Nucleus accumbens (tissue), 56 donors: ENCODE measurements around the gene ANKRD24.
"Not testable (repeated sequence)": the region's sequence is repeated elsewhere in the genome, so short reads cannot be mapped to it uniquely, and the experiment has no call there.

ENCODE experiments used
- DNase-seq, 56 donors: peaks; one replicate each; lab custom pipeline; 2025; lab: John Stamatoyannopoulos, UW

The ANKRD24 gene

DNA sequence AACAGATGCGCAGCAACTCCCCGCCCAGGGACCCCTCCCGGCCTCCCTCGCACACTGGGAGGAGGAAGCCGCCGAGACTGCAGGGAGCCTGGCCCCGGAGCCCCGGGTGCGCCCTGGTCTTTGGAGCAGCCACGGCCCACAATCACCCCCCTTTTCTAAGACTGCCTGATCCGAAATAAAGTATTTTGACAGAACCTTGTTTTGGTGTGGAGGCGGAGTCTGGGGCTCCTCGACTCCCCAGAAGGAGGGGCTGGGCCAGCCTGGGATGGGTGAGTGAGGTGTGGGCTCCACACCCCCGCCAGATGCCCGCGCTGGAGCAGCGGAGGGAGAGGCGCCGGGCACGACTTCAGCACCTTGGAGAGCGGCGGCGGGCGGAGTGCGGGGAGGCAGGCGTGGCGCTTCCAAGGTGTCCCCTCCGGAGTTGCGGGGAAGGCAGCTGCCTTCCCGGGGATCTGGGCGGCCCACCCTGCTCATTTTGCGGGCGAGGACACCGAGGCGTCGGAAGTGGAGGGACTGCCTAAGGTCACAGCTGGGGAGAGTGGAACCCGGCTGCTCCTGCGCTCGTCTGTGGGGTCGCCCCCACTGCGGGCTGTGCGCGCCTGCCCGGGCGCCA is 9.5 kb upstream of the ANKRD24 start:
- peak in 6 of 56 donors; percentile 1 to 13 (median 8) for DNase-seq

DNA sequence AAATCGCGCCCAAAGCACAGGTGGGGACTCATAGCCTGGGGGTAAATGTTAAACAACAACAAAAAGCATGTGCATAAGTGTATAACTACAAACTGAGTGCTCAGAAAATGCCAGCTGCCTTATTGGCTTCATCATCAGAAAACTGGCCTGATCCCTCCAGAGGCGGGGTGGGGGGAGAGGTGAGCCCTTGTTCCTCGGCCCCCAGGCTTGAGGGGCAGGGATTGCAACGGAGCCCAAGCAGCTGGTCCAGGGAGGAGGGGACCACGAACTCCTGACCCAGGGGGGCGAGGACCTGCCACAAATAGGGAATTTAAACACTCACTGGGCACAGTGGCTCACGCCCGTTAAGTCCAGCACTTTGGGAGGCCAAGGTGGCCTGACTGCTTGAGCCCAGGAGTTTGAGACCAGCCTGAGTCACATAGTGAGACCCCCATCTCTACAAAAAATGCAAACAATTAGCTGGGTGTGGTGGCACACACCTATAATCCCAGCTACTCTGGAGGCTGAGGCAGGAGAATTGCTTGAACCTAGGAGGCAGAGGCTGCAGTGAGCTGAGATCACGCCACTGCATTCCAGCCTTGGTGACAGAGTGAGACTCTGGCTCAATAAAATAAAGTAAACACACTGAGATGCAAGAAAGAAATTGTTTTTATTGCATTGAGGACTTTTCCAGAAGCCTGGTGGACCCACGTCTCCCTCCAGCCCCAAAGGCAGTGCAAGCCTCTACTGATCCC is 8.8 kb upstream of the ANKRD24 start:
- no peak for DNase-seq

DNA sequence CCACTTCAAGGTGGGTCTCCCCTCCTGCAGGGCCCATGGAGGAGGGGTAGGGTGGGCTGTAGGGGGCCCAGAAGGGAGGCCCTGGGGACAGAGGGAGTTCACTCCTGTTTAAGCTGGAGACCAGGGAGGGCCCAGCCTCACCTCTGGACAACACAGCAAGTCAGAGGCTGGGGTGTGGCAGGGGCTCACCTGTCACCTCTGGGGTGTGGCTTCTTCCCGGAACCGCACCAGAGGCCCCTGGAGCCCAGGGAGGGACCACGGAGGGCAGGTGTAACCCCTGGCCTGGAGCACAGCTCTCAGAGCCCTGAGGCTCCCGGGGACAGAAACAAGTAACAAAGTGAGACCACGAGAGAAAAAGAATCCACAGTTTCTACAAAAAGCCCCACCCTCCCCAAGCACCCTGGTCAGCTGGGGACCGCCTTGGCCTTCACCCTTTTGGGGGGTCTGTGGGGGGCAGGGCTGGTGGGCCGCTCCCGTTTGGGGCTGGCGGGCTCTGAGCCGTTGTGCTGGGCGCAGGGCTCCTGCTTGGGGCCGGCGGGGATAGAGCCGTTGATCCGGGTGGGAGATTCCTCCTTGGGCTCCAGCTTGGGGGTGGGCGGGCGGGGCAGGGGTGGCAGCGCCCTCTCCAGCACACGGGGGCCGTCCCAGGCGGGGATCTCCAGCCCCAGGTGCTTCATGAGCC is 8.1 kb upstream of the ANKRD24 start:
- no peak for DNase-seq

GRCh38 chr19:4174895-4175668 is 7.4 kb upstream of the ANKRD24 start:
- no peak for DNase-seq

DNA sequence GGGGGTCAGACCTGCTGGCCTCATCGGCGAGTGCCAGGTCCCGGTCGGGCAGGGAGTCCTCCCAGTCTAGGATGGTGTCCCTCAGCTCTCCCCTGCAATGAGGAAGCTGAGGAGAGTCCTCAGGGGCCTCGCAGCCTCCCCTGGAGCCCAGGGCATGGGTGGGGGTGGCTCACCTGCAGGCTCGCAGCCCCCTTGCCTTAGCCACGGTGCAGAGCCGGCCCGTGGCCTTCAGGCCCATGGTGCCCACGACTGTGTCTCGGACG is 6.9 kb upstream of the ANKRD24 start:
- DNase-seq: no peak

DNA sequence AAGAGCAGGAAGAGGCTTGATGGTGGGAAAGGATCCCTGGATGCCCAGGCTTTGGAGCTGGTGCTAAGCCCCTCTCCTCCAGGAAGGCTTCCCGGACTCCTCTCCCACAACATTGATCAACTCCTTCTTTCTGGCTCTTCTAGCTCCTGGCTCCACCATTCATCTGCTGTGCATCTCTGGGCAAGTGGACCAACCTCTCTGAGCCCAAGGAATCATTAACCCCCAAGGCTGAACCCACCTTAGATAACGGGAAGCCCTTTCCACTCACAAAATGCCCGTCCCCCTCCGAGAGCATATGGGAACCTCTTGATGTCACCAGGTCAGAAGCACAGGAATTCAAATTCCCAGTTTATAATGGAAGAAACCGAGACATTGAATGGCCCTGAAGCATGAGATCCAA is 5.3 kb upstream of the ANKRD24 start:
- no peak for DNase-seq

- no peak for DNase-seq
Observed at GRCh38 chr19:4178990-4179389, 3.5 kb upstream of the ANKRD24 start.

DNA sequence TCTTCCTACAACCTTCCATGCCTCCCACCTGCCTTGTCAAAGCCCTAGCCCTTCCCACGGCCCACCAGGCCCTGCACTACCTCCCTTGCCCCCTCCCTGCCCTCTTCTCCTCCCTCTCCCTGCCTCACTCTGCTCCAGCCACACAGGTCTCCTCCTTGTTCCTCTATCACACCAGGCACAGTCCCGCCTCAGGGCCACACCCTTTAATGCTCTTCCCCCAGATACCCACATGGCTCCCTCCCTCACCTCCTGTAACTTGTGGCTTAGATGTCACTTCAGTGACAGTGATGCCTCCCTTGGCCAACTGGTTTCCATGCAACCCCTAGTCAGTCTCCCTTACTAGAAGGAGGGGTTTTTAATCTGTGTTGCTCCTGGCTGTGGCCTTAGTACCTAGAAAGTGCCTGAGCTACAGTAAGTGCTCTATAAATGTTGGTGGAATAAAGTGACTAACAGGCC is 1.4 kb upstream of the ANKRD24 start:
- no peak for DNase-seq

DNA sequence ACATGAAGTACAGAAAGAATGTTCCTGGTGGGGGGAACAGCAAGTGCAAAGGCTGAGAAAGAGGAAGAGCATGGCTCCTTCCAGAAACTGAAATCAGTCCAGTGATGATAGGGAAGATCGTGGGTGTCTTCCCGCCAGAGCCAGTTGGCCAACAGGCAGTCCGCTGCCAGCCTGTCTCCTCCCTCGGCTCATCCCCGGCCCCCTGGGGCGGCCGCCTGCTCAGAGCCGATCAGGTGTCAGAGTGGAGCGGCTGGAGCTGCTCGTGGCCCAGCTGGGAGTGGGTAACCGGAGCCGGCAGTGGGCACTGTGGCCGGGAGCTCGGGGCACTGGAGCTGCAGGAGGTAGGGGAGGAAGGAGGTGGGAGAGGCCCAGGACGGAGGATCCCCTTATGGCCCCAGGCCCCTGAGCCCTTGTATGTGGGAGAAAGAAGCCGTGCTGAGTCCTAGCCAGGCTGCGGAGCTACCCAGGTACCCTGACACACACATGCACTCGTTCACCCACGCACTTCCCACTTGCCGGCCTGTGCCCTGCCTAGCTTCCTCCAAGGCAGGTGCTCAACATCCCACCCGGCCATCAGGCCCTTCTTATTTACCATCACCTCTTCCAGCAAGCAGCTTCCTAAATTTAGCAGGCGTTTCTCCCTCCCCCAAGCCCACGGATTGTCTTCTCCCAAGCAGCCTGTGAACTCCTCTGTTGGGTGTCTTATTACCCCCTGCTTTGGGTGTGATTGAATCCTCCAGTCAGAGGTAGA is 1.7 kb downstream of the ANKRD24 start:
- DNase-seq: no peak

DNA sequence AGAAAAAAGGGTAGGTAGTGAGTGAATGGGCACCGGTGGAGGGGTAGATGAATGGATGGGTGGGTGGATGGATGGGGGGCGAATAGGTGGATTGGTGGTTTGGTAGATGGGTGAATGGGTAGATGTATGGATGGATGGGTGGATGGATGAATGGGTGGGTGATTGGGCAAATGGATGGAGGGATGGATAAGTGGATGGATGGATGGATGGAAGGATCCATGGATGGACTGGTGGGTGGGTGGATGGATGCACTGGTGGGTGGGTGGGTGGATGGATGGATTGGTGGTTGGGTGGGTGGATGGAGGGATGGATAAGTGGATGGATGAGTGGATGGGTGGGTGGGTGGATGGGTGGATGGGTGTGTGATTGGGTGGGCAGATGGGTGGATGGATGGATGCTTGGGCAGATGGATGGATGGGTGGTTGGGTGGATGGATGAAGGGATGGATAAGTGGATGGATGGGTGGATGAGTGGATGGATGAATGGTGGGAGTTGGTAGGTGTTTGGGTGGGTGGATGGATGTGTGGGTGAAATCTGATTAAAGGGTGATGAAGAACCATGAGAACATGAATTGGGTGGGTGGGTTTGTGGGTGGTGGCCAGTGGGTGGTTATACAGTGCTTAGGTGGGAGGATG is 2.3 kb downstream of the ANKRD24 start:
- no peak for DNase-seq

DNA sequence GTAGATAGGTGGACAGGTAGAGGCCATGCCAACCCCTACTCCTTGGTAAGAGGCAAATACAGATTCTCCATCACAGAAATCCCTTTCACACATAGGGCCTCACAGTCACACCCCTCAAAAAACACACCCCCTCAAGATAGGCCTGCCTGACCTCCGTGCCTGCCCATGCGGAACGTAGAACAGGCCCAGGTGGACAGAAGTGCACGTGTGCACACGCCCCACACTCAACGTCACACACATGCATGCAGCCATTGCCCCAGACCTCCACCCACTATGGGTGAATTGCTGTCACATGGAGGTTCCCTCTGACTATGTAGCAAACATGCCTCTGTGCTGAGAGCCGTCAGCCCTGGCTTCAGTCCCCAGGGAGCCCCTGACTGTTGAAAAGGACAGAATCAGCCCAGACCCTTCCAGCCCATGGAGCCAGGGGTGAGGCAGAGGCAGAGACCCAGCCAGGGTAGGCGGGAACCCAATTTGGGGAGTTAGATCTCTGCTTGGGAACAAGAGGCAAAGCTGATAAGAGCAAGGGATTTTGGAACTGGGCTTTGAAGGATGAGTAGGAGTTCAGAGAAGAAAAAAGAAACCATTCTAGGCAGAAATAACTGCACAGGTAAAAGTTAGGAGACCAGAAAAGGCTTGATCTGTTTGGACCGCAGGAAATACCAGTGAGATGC is 3.1 kb downstream of the ANKRD24 start:
- DNase-seq: no peak

- peak in 45 of 56 donors; percentile 3 to 74 (median 25) for DNase-seq
Observed at GRCh38 chr19:4186087-4186993, 3.9 kb downstream of the ANKRD24 start.

DNA sequence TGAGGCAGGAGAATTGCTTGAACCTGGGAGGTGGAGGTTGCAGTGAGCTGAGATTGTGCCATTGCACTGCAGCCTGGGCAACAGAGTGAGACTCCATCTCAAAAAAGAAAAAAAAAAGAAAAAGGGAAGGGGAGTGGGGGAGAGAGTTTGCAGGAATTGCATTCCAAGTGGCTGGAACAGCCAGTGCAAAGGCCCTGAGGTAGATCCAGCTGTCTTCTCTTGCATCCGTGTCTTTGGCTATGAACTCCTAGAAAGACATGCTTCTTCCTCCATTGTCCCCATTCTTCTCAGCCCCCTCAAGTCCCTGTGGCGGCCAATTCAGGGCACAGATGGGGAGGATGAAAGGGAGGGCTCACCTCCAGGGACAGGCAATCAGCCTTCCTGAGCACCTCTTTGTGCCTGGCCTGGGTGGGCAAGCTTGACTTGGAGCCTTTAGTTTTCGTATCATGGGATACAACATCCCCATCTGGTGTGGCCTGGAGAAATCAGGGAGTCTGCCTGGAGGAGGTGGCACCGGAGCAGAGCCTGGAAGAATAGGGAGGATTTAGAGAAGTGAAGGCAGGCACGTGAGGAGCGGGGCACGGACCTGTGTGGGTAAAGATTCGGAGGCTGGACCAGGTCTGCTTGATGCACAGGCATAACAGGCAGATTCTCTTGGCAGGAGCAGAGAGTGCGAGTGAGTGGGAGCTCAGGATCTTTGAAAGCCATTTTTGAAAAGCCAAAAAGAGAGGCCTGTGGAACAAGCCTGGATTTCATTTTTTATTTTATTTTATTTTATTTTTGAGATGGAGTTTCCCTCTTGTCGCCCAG is 5.0 kb downstream of the ANKRD24 start:
- no peak for DNase-seq

- DNase-seq: no peak
Observed at GRCh38 chr19:4189641-4190040, 7.2 kb downstream of the ANKRD24 start.

DNA sequence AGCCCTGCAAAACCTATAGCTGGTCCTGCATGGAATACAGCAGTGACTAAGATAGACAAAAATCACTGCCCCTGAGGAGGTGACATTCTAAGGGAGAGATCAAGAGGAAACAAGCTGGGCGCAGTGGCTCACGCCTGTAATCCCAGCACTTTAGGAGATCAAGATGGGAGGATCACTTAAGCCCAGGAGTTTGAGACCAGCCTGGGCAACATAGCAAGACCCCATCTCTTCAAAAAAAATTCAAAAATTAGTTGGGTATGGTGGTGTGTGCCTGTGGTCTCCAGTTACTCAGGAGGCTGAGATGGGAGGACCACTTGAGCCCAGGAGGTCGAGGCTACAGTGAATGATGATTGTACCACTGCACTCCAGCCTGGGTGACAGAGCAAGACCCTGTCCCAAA is 10.0 kb downstream of the ANKRD24 start:
- DNase-seq: not testable (repeated sequence)

DNA sequence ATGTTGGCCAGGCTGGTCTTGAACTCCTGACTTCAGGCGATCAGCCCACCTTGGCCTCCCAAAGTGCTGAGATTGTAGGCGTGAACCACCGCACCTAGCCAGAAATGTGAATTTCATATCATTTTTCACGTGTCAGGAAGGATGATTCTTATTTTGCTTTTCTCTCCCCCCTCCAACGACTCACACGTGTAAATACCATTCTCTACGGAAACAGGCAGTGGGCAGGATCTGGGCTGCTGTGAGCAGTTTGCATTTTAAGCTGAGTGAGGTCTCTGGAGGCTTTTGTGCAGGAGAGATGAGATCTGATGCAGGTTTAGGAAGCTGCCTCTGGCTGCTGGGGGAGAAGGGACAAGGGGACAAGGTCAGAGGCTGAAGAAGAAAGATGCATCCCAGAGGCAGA is 11.9 kb downstream of the ANKRD24 start:
- DNase-seq: peak in 1 of 56 donors; percentile 20

GRCh38 chr19:4196009-4196408 is 13.5 kb downstream of the ANKRD24 start:
- DNase-seq: no peak
